AG10803 (cell line): ENCODE data around the gene VARS1.

Source experiments
- DNase-seq: peaks from one replicate; pipeline ENCODE4 v3.0.0; 2010; ENCODE audit warnings: low read depth
- H3K4me3 ChIP-seq: 2 replicates; pipeline ENCODE4 v1.5.1; 2011; ENCODE audit warnings: mild to moderate bottlenecking, low read length, control low read depth
- CTCF ChIP-seq: conservative IDR thresholded peaks from 2 replicates; pipeline ENCODE4 v1.5.1; 2011; ENCODE audit warnings: mild to moderate bottlenecking, low read length, control low read depth, inconsistent platforms

The VARS1 gene

GRCh38 chr6:31836047-31836473, 40.5 kb upstream of the VARS1 start:
- TF ChIP-seq CTCF: no peak
- no peak for DNase-seq
- peak overlapping the region; percentile 94 for H3K4me3 ChIP-seq

GRCh38 chr6:31834367-31835250, 39.1 kb upstream of the VARS1 start:
- peak overlapping the region; percentile 94 for H3K4me3 ChIP-seq
- peak; percentile 85 for DNase-seq
- no peak for TF ChIP-seq CTCF

- DNase-seq: no peak
- TF ChIP-seq CTCF: no peak
Measured at GRCh38 chr6:31831350-31832215, 36.0 kb upstream of the VARS1 start.

GRCh38 chr6:31830886-31831335, 35.4 kb upstream of the VARS1 start:
- DNase-seq: no peak
- H3K4me3 ChIP-seq: peak overlapping the region; percentile 69
- no peak for TF ChIP-seq CTCF

More at GRCh38 chr6:31831350-31832215, 36.0 kb upstream of the VARS1 start:
- peak overlapping the region; percentile 69 for H3K4me3 ChIP-seq

GRCh38 chr6:31829633-31830283, 34.2 kb upstream of the VARS1 start:
- DNase-seq: peak; percentile 51
- TF ChIP-seq CTCF: peak; percentile 60
- peak overlapping the region; percentile 69 for H3K4me3 ChIP-seq

GRCh38 chr6:31827286-31828079, 31.9 kb upstream of the VARS1 start, which contains the start of gene HSPA1B:
Gene HSPA1B (plus strand): TSS chr6:31827738. CDS start chr6:31827951, 213 bp downstream.
- H3K4me3 ChIP-seq: peak within 1 kb of the TSS; percentile 88
- DNase-seq: peak; percentile 100
- no peak for TF ChIP-seq CTCF
